Activated naive CD8-positive, alpha-beta T cell (primary cell): ENCODE data around the gene MLN.

Experiments
- H3K27ac Mint-ChIP-seq: one replicate; pipeline ENCODE4 v1.8.0; 2021; ENCODE audit warnings: mixed read lengths
- H3K27me3 Mint-ChIP-seq: one replicate; pipeline ENCODE4 v1.8.0; 2021; ENCODE audit warnings: mixed read lengths
- H3K36me3 Mint-ChIP-seq: one replicate; pipeline ENCODE4 v1.8.0; 2021; ENCODE audit warnings: mixed read lengths
- H3K4me1 Mint-ChIP-seq: one replicate; pipeline ENCODE4 v1.8.0; 2021; ENCODE audit warnings: low read depth, mixed read lengths
- H3K4me3 Mint-ChIP-seq: one replicate; pipeline ENCODE4 v1.8.0; 2021; ENCODE audit warnings: mild to moderate bottlenecking, mixed read lengths
- H3K9me3 Mint-ChIP-seq: one replicate; pipeline ENCODE4 v1.8.0; 2021; ENCODE audit warnings: low read depth, mixed read lengths

Gene MLN, protein sequence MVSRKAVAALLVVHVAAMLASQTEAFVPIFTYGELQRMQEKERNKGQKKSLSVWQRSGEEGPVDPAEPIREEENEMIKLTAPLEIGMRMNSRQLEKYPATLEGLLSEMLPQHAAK

DNA sequence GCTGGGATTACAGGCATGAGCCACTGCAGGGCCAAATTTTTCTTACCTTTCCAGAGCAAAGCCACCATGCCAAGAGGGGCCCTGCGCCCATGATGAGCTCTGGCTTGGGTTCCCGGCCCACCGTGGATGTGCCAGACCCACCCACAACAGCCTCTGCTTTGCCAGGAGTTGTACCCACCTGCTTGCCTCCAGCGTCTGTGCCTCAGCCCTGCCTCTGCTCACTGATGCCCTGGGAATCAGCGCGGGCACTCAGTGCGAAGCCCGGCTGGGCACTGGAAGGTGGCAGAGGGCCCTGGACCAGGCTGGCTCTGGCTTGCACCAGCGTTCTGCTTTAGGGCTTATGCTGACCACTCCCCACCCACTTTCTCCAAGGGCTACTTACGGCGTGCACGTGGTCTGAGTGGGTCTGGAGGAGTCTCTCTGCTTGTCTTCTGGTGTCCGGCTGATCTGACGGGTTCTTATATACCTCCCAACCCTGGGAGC, at the start of gene MLN:
Gene MLN (minus strand): TSS at position 433 of the 483 bp plus-strand sequence. CDS start 2,840 bp downstream, outside the sequence.
- H3K27ac Mint-ChIP-seq: no peak within 1 kb of the TSS
- no peaks in the 10 kb centered on the region for H3K9me3 Mint-ChIP-seq
- peaks cover 12% of the 10 kb centered on the region for H3K27me3 Mint-ChIP-seq

GRCh38 chr6:33853026-33853425, 49.2 kb upstream of the MLN start:
- H3K27me3 Mint-ChIP-seq: peaks cover 2% of the 10 kb centered on the region

More for the DNA sequence above, at the start of gene MLN:
- no peaks in the 10 kb centered on the region for H3K36me3 Mint-ChIP-seq
- H3K4me3 Mint-ChIP-seq: no peak within 1 kb of the TSS
- H3K4me1 Mint-ChIP-seq: peaks cover 16% of the 10 kb centered on the region

GRCh38 chr6:33851959-33852358, 48.2 kb upstream of the MLN start:
- Mint-ChIP-seq H3K9me3 (no peaks in the 10 kb centered on the region), H3K27me3 (peaks cover 2% of the 10 kb centered on the region), H3K27ac (no peak overlapping the region), H3K4me3 (no peak overlapping the region), H3K4me1 (peaks cover 19% of the 10 kb centered on the region), H3K36me3 (no peaks in the 10 kb centered on the region)

More at GRCh38 chr6:33853026-33853425, 49.2 kb upstream of the MLN start:
- Mint-ChIP-seq H3K4me3 (no peak overlapping the region), H3K4me1 (peaks cover 25% of the 10 kb centered on the region), H3K27ac (no peak overlapping the region), H3K9me3 (no peaks in the 10 kb centered on the region), H3K36me3 (no peaks in the 10 kb centered on the region)

- Mint-ChIP-seq H3K4me3 (no peak overlapping the region), H3K36me3 (no peaks in the 10 kb centered on the region), H3K9me3 (no peaks in the 10 kb centered on the region), H3K4me1 (peaks cover 12% of the 10 kb centered on the region), H3K27ac (no peak overlapping the region), H3K27me3 (peaks cover 2% of the 10 kb centered on the region)
Measured at GRCh38 chr6:33850869-33851541, 47.2 kb upstream of the MLN start.

DNA sequence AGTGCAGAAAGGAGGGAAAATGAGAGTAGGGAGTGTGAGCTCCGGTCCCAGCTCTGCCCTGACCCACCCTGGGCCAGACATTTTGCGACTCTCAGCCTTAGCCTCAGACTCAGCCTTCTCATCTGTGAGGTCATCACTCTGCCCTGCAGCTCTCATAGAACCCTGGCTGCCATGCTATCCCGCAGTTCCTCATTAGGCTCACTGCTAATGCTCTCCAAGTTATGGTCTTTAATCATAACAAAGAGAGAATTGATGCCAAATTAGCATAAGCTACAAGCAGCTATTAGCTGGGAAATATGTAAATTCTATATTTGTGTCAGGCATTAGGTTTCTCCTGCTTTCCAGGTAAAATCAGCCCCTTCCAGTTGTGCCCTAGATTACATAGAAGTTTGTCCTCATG, 46.5 kb upstream of the MLN start:
- peaks cover 6% of the 10 kb centered on the region for H3K4me1 Mint-ChIP-seq
- H3K27me3 Mint-ChIP-seq: peaks cover 2% of the 10 kb centered on the region
- H3K9me3 Mint-ChIP-seq: no peaks in the 10 kb centered on the region
- H3K36me3 Mint-ChIP-seq: no peaks in the 10 kb centered on the region
- no peak overlapping the region for H3K4me3 Mint-ChIP-seq
- no peak overlapping the region for H3K27ac Mint-ChIP-seq

- H3K9me3 Mint-ChIP-seq: no peaks in the 10 kb centered on the region
- H3K27ac Mint-ChIP-seq: no peak overlapping the region
- no peaks in the 10 kb centered on the region for H3K36me3 Mint-ChIP-seq
- H3K4me3 Mint-ChIP-seq: no peak overlapping the region
- H3K27me3 Mint-ChIP-seq: peaks cover 2% of the 10 kb centered on the region
- H3K4me1 Mint-ChIP-seq: peaks cover 3% of the 10 kb centered on the region
Measured at GRCh38 chr6:33849500-33850075, 45.8 kb upstream of the MLN start.

- no peaks in the 10 kb centered on the region for H3K9me3 Mint-ChIP-seq
- H3K4me1 Mint-ChIP-seq: peaks cover 1% of the 10 kb centered on the region
- H3K4me3 Mint-ChIP-seq: no peak overlapping the region
- H3K27me3 Mint-ChIP-seq: no peaks in the 10 kb centered on the region
- no peak overlapping the region for H3K27ac Mint-ChIP-seq
- no peaks in the 10 kb centered on the region for H3K36me3 Mint-ChIP-seq
Measured at GRCh38 chr6:33848484-33848883, 44.7 kb upstream of the MLN start.

- no peaks in the 10 kb centered on the region for H3K9me3 Mint-ChIP-seq
- no peak overlapping the region for H3K27ac Mint-ChIP-seq
- peaks cover 1% of the 10 kb centered on the region for H3K4me1 Mint-ChIP-seq
Measured at GRCh38 chr6:33847867-33848266, 44.1 kb upstream of the MLN start.

DNA sequence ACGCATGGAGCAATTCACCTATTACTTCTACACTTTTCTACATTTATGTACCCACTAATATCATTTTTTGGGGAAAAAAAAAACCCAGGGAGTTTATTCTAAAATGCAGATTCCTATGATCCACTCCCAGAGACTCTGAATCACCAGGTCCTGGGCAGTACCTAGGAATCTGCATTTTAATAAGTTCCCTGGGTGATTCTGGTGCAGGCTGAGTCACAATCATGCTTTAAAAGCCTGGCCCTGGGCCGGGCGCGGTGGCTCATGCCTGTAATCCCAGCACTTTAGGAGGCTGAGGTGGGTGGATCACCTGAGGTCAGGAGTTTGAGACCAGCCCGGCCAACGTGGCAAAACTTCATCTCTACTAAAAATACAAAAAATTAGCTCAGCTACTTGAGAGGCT, 43.3 kb upstream of the MLN start:
- Mint-ChIP-seq H3K36me3 (no peaks in the 10 kb centered on the region), H3K4me1 (peaks cover 1% of the 10 kb centered on the region), H3K4me3 (no peak overlapping the region), H3K9me3 (no peaks in the 10 kb centered on the region), H3K27ac (no peak overlapping the region), H3K27me3 (no peaks in the 10 kb centered on the region)

More at GRCh38 chr6:33847867-33848266, 44.1 kb upstream of the MLN start:
- Mint-ChIP-seq H3K27me3 (no peaks in the 10 kb centered on the region), H3K4me3 (no peak overlapping the region), H3K36me3 (no peaks in the 10 kb centered on the region)

- H3K9me3 Mint-ChIP-seq: no peaks in the 10 kb centered on the region
- H3K36me3 Mint-ChIP-seq: no peaks in the 10 kb centered on the region
- no peak overlapping the region for H3K4me3 Mint-ChIP-seq
- peaks cover 1% of the 10 kb centered on the region for H3K4me1 Mint-ChIP-seq
- H3K27ac Mint-ChIP-seq: no peak overlapping the region
- H3K27me3 Mint-ChIP-seq: no peaks in the 10 kb centered on the region
Measured at GRCh38 chr6:33846226-33846625, 42.4 kb upstream of the MLN start.

- H3K4me1 Mint-ChIP-seq: peaks cover 5% of the 10 kb centered on the region
- no peaks in the 10 kb centered on the region for H3K9me3 Mint-ChIP-seq
- no peak overlapping the region for H3K4me3 Mint-ChIP-seq
- no peaks in the 10 kb centered on the region for H3K36me3 Mint-ChIP-seq
- H3K27ac Mint-ChIP-seq: no peak overlapping the region
- no peaks in the 10 kb centered on the region for H3K27me3 Mint-ChIP-seq
Measured at GRCh38 chr6:33845031-33845745, 41.4 kb upstream of the MLN start.

GRCh38 chr6:33843131-33844121, 39.6 kb upstream of the MLN start:
- Mint-ChIP-seq H3K4me1 (peaks cover 12% of the 10 kb centered on the region), H3K36me3 (no peaks in the 10 kb centered on the region), H3K27ac (no peak overlapping the region), H3K27me3 (no peaks in the 10 kb centered on the region), H3K4me3 (no peak overlapping the region), H3K9me3 (no peaks in the 10 kb centered on the region)

- Mint-ChIP-seq H3K4me3 (no peak overlapping the region), H3K36me3 (no peaks in the 10 kb centered on the region), H3K9me3 (no peaks in the 10 kb centered on the region), H3K27me3 (no peaks in the 10 kb centered on the region), H3K27ac (no peak overlapping the region), H3K4me1 (peaks cover 12% of the 10 kb centered on the region)
Measured at GRCh38 chr6:33841868-33842267, 38.1 kb upstream of the MLN start.

- H3K4me1 Mint-ChIP-seq: peaks cover 11% of the 10 kb centered on the region
- H3K9me3 Mint-ChIP-seq: no peaks in the 10 kb centered on the region
- no peaks in the 10 kb centered on the region for H3K36me3 Mint-ChIP-seq
- no peak overlapping the region for H3K27ac Mint-ChIP-seq
- H3K27me3 Mint-ChIP-seq: no peaks in the 10 kb centered on the region
- H3K4me3 Mint-ChIP-seq: no peak overlapping the region
Measured at GRCh38 chr6:33841070-33841469, 37.3 kb upstream of the MLN start.
